GM12878 (cell line): ENCODE data around the gene CCL4. TPM values are rescaled to one million over a fixed set of nuclear protein-coding genes. Genes with fewer than 3 reads are reported as not detected.
"Not testable (repeated sequence)": the region's sequence is repeated elsewhere in the genome, so short reads cannot be mapped to it uniquely, and the experiment has no call there.

ENCODE experiments used
- ATAC-seq: fragments of 200-7000 bp; cut with Tn5 transposase; 3 replicates; pipeline ENCODE4 v1.9.1; 2020; ENCODE audit warnings: mild to moderate bottlenecking, moderate library complexity
- BruUV-seq: library from RNA; stranded (reverse); fragments of 400-500 nt; replicated peaks from 2 replicates; lab custom pipeline; 2021; lab: Mats Ljungman, UMichigan
- CTCF ChIA-PET: fragments of 300-600 bp; sonication (Branson Sonifier 250); formaldehyde crosslinking; extraction: SDS; loops from one replicate; lab custom pipeline; 2021; ENCODE audit warnings: inconsistent platforms; lab: Yijun Ruan, JAX
- POLR2A ChIA-PET: fragments of 350-600 bp; formaldehyde crosslinking; extraction: SDS; loops from one replicate; lab custom pipeline; 2021; ENCODE audit warnings: inconsistent platforms; lab: Charles Lee
- RAD21 ChIA-PET: fragments of 300-600 bp; sonication (Branson Sonifier 250); formaldehyde crosslinking; loops from one replicate; lab custom pipeline; 2023; ENCODE audit warnings: antibody characterized with exemption; ENCODE audit not compliant: unreplicated experiment; lab: Charles Lee
- SMC1A ChIA-PET: fragments of 300-600 bp; sonication (Branson Sonifier 250); formaldehyde crosslinking; loops from one replicate; lab custom pipeline; 2023; ENCODE audit not compliant: unreplicated experiment, uncharacterized antibody; lab: Charles Lee
- DNase-seq: peaks from one replicate; pipeline ENCODE4 v3.0.0-alpha.2; 2011; ENCODE audit warnings: low read depth, low spot score
- FAIRE-seq: peaks from 3 replicates; lab custom pipeline; 2011; peaks lifted over from hg19 to GRCh38; lab: Jason Lieb, UNC
- H2AFZ ChIP-seq: 2 replicates; pipeline ENCODE4 v1.6.0; 2011; ENCODE audit warnings: low read depth, low read length, control low read depth; ENCODE audit not compliant: control insufficient read depth
- H3K27ac ChIP-seq: 2 replicates; pipeline ENCODE4 v1.5.1; 2011; ENCODE audit warnings: control low read depth; ENCODE audit not compliant: control insufficient read depth, insufficient read depth
- H3K27me3 ChIP-seq, 2 experiments: replicated peaks in 1 of 2; 2 replicates each; pipeline versions ENCODE4 v1.6.0 to v1.6.1; 2011; ENCODE audit warnings: low read length in 1 of 2; ENCODE audit not compliant: control insufficient read depth in 2 of 2, insufficient read depth in 2 of 2
- H3K36me3 ChIP-seq, 2 experiments: 2 replicates each; pipeline ENCODE4 v1.5.1; 2011; ENCODE audit warnings: low read length in 1 of 2; ENCODE audit not compliant: control insufficient read depth in 2 of 2, insufficient read depth in 2 of 2
- H3K4me1 ChIP-seq: 2 replicates; pipeline ENCODE4 v1.6.1; 2011; ENCODE audit warnings: mild to moderate bottlenecking, low read length, moderate library complexity, mixed read lengths; ENCODE audit not compliant: control insufficient read depth, insufficient read depth
- H3K4me2 ChIP-seq: 2 replicates; pipeline ENCODE4 v1.6.0; 2011; ENCODE audit warnings: control low read depth; ENCODE audit not compliant: control insufficient read depth, insufficient read depth
- H3K4me3 ChIP-seq: fragments of 200-600 bp; sonication (generic); 2 replicates; pipeline ENCODE4 v1.5.1; 2016
- H3K79me2 ChIP-seq: 2 replicates; pipeline ENCODE4 v1.6.0; 2011; ENCODE audit warnings: low read length; ENCODE audit not compliant: control insufficient read depth, insufficient read depth
- H3K9ac ChIP-seq: 2 replicates; pipeline ENCODE4 v1.8.0; 2011; ENCODE audit warnings: low read length, control low read depth, mixed read lengths; ENCODE audit not compliant: control insufficient read depth, insufficient read depth
- H3K9me3 ChIP-seq: replicated peaks from 3 replicates; pipeline ENCODE4 v1.5.1; 2011; ENCODE audit warnings: mild to moderate bottlenecking, low read length; ENCODE audit not compliant: control insufficient read depth, insufficient read depth
- H4K20me1 ChIP-seq: 2 replicates; pipeline ENCODE4 v1.6.0; 2011; ENCODE audit not compliant: control insufficient read depth, insufficient read depth
- CREB1 ChIP-seq: IDR thresholded peaks from 2 replicates; pipeline ENCODE4 v1.6.1; 2012; ENCODE audit warnings: low read depth, mild to moderate bottlenecking, inconsistent platforms
- EED ChIP-seq: sonication (generic); IDR thresholded peaks from 2 replicates; pipeline ENCODE4 v1.6.1; 2016; ENCODE audit warnings: antibody characterized with exemption, low read depth
- ESRRA ChIP-seq: IDR thresholded peaks from 2 replicates; pipeline ENCODE4 v1.6.1; 2012; ENCODE audit warnings: mild to moderate bottlenecking, low read length, improper control_type of control experiment
- ETV6 ChIP-seq, 2 experiments: fragments of 450-650 bp in 1 of 2; IDR thresholded peaks in 1 of 2; conservative IDR thresholded peaks in 1 of 2; 2 replicates each; pipeline ENCODE4 v1.6.1; 2014; ENCODE audit warnings: antibody characterized with exemption in 1 of 2, borderline replicate concordance in 1 of 2, low read depth in 1 of 2, mild to moderate bottlenecking in 1 of 2, moderate library complexity in 1 of 2
- FOXK2 ChIP-seq: fragments of 450-650 bp; IDR thresholded peaks from 2 replicates; pipeline ENCODE4 v1.6.1; 2017; ENCODE audit warnings: mild to moderate bottlenecking, moderate library complexity
- FOXM1 ChIP-seq: IDR thresholded peaks from 2 replicates; pipeline ENCODE4 v1.6.1; 2012; ENCODE audit warnings: low read depth, mild to moderate bottlenecking, inconsistent platforms, low read length, moderate library complexity
- JUNB ChIP-seq: IDR thresholded peaks from 2 replicates; pipeline ENCODE4 v1.6.1; 2016; ENCODE audit warnings: antibody characterized with exemption, mild to moderate bottlenecking
- RUNX3 ChIP-seq: IDR thresholded peaks from 2 replicates; pipeline ENCODE4 v1.6.1; 2012; ENCODE audit warnings: low read length, inconsistent platforms
- ZNF207 ChIP-seq: fragments of 450-650 bp; IDR thresholded peaks from 2 replicates; pipeline ENCODE4 v1.6.1; 2014; ENCODE audit warnings: antibody characterized with exemption, mild to moderate bottlenecking, borderline replicate concordance
- WGBS: methylation state at CpG from one replicate; pipeline ENCODE4 v1.1.6; 2016; ENCODE audit warnings: low lambda C conversion rate; ENCODE audit not compliant: insufficient replicate concordance, insufficient coverage; ENCODE audit errors: missing lambda C conversion rate; 5-methylcytosine and 5-hydroxymethylcytosine counted together
- in situ Hi-C: fragments of 300-500 bp; cut with MboI; formaldehyde crosslinking; loops from 9 replicates; pipeline ENCODE4 v1.14.3; 2018; ENCODE audit warnings: mixed read lengths
- intact Hi-C: fragments of 100-400 bp; cut with micrococcal nuclease; formaldehyde crosslinking; loops from one replicate; pipeline ENCODE4 v1.14.2; 2022; ENCODE audit not compliant: unreplicated experiment
- polyA plus RNA-seq, 11 experiments: library from polyadenylated mRNA; depleted of rRNA in 4 of 11; unstranded in 6 of 11; stranded (reverse) in 5 of 11; fragments of >200 nt; fragmentation: Nextera tagmentation in 4 of 11; fragmentation: Illumina TruSeq in 1 of 11; extraction: Ambion mirVana in 4 of 11; extraction: Trizol in 1 of 11; gene quantifications; 1 replicate in 1 of 11; 2 replicates in 10 of 11; pipeline versions ENCODE4 v1.2.1 to v1.2.3, GENCODE V29; 2011 to 2016; ENCODE audit warnings: inconsistent platforms in 2 of 11, missing spikeins in 2 of 11, low read depth in 1 of 11
- total RNA-seq, 4 experiments: library from RNA; depleted of rRNA in 3 of 4; stranded (reverse); fragments of >200 nt in 3 of 4; fragmentation: Illumina TruSeq in 1 of 4; extraction: Trizol in 1 of 4; gene quantifications; 2 replicates each; pipeline versions ENCODE4 v1.2.1 to v1.2.3, GENCODE V29; 2013 to 2021
- TF ChIP-seq, protein P1 (sequence below), 3 experiments: IDR thresholded peaks in 2 of 3; conservative IDR thresholded peaks in 1 of 3; 2 replicates each; pipeline ENCODE4 v1.5.1; 2011; ENCODE audit warnings: low read depth in 3 of 3, low read length in 3 of 3, mild to moderate bottlenecking in 3 of 3, control low read depth in 2 of 3, moderate library complexity in 2 of 3, inconsistent platforms in 1 of 3, mixed read lengths in 1 of 3; ENCODE audit not compliant: control insufficient read depth in 2 of 3, insufficient read depth in 1 of 3; ENCODE audit errors: extremely low read depth in 1 of 3

The CCL4 gene
- total and polyA plus RNA-seq, 10 of the 15 experiments (the other 5 are each of a cell fraction or from before 2014, with no cell fraction given), result 18.7 to 741 (median 79.4) TPM

DNA sequence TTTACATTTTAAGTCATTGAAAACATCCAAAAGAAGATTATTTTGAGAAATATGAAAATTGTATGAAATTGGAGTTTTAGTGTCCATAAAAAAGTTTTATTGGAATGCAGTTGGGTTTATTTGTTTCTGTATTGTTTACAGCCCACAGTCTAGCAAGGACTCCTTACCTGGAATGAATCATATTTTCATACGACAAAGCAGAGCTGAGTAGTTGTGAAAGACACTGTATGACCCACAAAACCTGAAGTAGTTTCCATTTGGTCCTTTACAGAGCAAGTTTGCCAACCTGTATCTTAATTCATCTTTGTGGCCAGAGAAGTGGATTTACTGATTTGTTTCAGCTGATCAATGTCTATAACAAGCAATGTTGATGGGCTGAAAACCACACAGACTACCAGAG, 29.3 kb upstream of the CCL4 start (continued):
- TF ChIP-seq, protein P1, sequence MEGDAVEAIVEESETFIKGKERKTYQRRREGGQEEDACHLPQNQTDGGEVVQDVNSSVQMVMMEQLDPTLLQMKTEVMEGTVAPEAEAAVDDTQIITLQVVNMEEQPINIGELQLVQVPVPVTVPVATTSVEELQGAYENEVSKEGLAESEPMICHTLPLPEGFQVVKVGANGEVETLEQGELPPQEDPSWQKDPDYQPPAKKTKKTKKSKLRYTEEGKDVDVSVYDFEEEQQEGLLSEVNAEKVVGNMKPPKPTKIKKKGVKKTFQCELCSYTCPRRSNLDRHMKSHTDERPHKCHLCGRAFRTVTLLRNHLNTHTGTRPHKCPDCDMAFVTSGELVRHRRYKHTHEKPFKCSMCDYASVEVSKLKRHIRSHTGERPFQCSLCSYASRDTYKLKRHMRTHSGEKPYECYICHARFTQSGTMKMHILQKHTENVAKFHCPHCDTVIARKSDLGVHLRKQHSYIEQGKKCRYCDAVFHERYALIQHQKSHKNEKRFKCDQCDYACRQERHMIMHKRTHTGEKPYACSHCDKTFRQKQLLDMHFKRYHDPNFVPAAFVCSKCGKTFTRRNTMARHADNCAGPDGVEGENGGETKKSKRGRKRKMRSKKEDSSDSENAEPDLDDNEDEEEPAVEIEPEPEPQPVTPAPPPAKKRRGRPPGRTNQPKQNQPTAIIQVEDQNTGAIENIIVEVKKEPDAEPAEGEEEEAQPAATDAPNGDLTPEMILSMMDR (IDR thresholded peaks at IDR 0.05 in 2 of 3, conservative IDR thresholded peaks at IDR 0.05 in 1 of 3; ENCODE audit: control insufficient read depth in 2 of 3, extremely low read depth in 1 of 3, insufficient read depth in 1 of 3, low read depth in 3 of 3, low read length in 3 of 3), result no peak
- no peak for TF ChIP-seq ZNF207
- TF ChIP-seq CREB1, result no peak
- no peak for TF ChIP-seq ESRRA
- TF ChIP-seq FOXK2, result no peak

DNA sequence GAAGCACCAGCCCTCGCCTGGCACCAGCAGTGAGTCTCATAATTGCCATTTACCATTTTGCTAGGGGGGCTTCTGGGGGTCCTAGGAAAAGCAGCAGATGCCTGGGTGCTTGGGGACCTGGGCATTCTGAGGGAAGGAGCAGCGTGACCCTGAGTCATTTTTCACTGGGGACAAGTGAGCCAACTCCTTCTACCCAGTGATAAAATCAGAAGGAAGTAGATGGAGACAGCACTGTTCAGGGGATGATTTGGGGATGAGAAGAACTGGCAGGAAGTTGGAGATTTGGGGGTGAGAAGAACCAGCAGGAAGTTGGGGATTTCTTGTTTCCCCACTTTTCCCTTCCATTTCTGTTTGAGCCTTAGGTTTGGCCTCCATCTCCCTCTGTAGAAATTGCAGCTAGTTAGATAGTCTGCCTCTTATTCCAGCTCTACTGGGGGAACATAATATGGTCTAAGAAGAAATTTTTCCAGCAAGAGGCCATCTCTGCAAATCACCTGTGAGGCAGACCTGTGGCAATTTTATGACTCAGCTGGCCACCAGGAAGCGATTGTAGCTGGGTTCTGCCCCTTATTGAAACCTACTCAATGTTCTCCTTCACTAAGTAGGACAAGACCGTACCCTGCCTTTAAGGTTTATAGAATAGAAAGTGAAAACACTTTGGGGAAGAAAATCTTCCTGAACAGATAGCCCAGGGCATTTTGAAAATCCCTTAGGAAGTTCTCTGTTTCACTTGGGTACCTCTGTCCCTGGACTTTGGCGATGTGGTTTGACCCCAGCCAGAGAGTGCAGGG, 21.8 kb upstream of the CCL4 start:
- Histone ChIP-seq H3K4me2 (peak overlapping the region; percentile 91), H3K27ac (peak overlapping the region; percentile 88), H3K4me1 (peaks cover 31% of the 10 kb centered on the region), H2AFZ (peak overlapping the region; percentile 55), H3K9ac (peak overlapping the region; percentile 62), H3K4me3 (peak overlapping the region; percentile 3; the same call in 1 of the 2 replicates)
- 22% methylated on average over 5 of the region's 5 CpGs for WGBS
- H3K79me2 ChIP-seq, intact Hi-C loops, H3K27me3 ChIP-seq, H4K20me1 ChIP-seq, H3K9me3 ChIP-seq, FAIRE-seq, H3K36me3 ChIP-seq, BruUV-seq, in situ Hi-C loops: not testable (repeated sequence)
- SMC1A ChIA-PET, result interaction anchor here (0.6 to 2.8 kb wide), 12 partner anchors 9 to 1069 kb away, joined by 3 to 19 read pairs (median 4); partner anchors contain the start of gene CCL4
- TF ChIP-seq RUNX3 (peak; percentile 11; the same call in 1 of the 2 replicates), ETV6 (conservative IDR thresholded peaks at IDR 0.05 in 1 of 2, IDR thresholded peaks at IDR 0.05 in 1 of 2; ENCODE audit: borderline replicate concordance in 1 of 2, low read depth in 1 of 2) (peak in 1 of 2 experiments; percentile 19; a peak in 1 of 4 replicates), JUNB (peak; percentile 36; the same call in 1 of the 2 replicates), EED (peak; percentile 68), FOXM1 (0 out of 2 replicates have a peak, but pooled peaks have one; percentile 4)
- CTCF ChIA-PET, result interaction anchor here (0.7 to 14.1 kb wide), 9 partner anchors 8 to 112 kb away, joined by 3 to 201 read pairs (median 4); partner anchors contain the start of gene CCL3
- ATAC-seq, result peak; percentile 75
- POLR2A ChIA-PET, result interaction anchor here (1.1 to 1.8 kb wide), 3 partner anchors 9 to 37 kb away, joined by 3 to 8 read pairs (median 3); partner anchors contain the start of gene CCL4
- RAD21 ChIA-PET, result interaction anchor here (0.6 to 3.4 kb wide), 8 partner anchors 8 to 113 kb away, joined by 3 to 29 read pairs (median 4); partner anchors contain the start of gene CCL3
- DNase-seq, result peak; percentile 52
